K562 (cell line): ENCODE results near the gene NPC1. TPM values are rescaled to one million over a fixed set of nuclear protein-coding genes. Genes with fewer than 3 reads are reported as not detected.

ENCODE experiments used
- ATAC-seq: fragments of 200-7000 bp; cut with Tn5 transposase; 3 replicates; pipeline ENCODE4 v1.9.1; 2020; ENCODE audit warnings: moderate library complexity
- BruUV-seq: library from RNA; stranded (reverse); fragments of 400-500 nt; replicated peaks from 2 replicates; lab custom pipeline; 2021; lab: Mats Ljungman, UMichigan
- CTCF ChIA-PET: fragments of 300-600 bp; formaldehyde crosslinking; extraction: SDS; loops from one replicate; lab custom pipeline; 2021; ENCODE audit warnings: low intra/inter-chr PET ratio; lab: Yijun Ruan, JAX
- POLR2A ChIA-PET: fragments of 300-600, 350-650 bp; sonication (Branson Sonifier 250); formaldehyde crosslinking; extraction: SDS; loops from one replicate; lab custom pipeline; 2021; ENCODE audit warnings: antibody characterized with exemption, inconsistent platforms; lab: Yijun Ruan, JAX
- DNase-seq, 4 experiments: peaks; one replicate each; pipeline versions ENCODE4 v3.0.0 to v3.0.0-alpha.2; 2011 to 2018; ENCODE audit warnings: low spot score in 3 of 4, mixed read lengths in 3 of 4; ENCODE audit errors: extremely low read depth in 1 of 4
- FAIRE-seq: peaks from 2 replicates; lab custom pipeline; 2011; peaks lifted over from hg19 to GRCh38; lab: Jason Lieb, UNC
- H2AFZ ChIP-seq: 2 replicates; pipeline ENCODE4 v1.6.0; 2011; ENCODE audit warnings: low read depth, low read length, control low read depth, inconsistent platforms
- H3K27ac ChIP-seq: fragments of 200-600 bp; 3 replicates; pipeline ENCODE4 v1.8.0; 2011; ENCODE audit warnings: low read depth, mild to moderate bottlenecking, control low read depth, inconsistent platforms, low read length, moderate library complexity, mixed read lengths; ENCODE audit errors: extremely low read depth
- H3K27me3 ChIP-seq, 2 experiments: fragments of 300-600 bp in 1 of 2; 2 replicates in 1 of 2; 3 replicates in 1 of 2; pipeline versions ENCODE4 v1.6.0 to v1.8.0; 2011; ENCODE audit warnings: inconsistent platforms in 2 of 2, low read length in 2 of 2, mild to moderate bottlenecking in 1 of 2, mixed read lengths in 1 of 2, moderate library complexity in 1 of 2; ENCODE audit not compliant: control insufficient read depth in 2 of 2, insufficient read depth in 2 of 2
- H3K36me3 ChIP-seq: fragments of 300-600 bp; 3 replicates; pipeline ENCODE4 v1.8.0; 2011; ENCODE audit warnings: mild to moderate bottlenecking, low read length, inconsistent platforms; ENCODE audit not compliant: control insufficient read depth, insufficient read depth
- H3K4me1 ChIP-seq, 2 experiments: fragments of 200-600 bp in 1 of 2; replicated peaks in 1 of 2; 2 replicates in 1 of 2; 3 replicates in 1 of 2; pipeline versions ENCODE4 v1.5.1 to v1.8.0; 2011; ENCODE audit warnings: inconsistent platforms in 2 of 2, low read length in 2 of 2, mild to moderate bottlenecking in 1 of 2, mixed read lengths in 1 of 2, moderate library complexity in 1 of 2; ENCODE audit not compliant: control insufficient read depth in 2 of 2, insufficient read depth in 2 of 2
- H3K4me2 ChIP-seq: 2 replicates; pipeline ENCODE4 v1.6.1; 2011; ENCODE audit warnings: low read length, control low read depth, inconsistent platforms, mixed read lengths; ENCODE audit not compliant: insufficient read depth
- H3K4me3 ChIP-seq: fragments of 200-600 bp; sonication (generic), shearing (Covaris generic); 2 replicates; pipeline ENCODE4 v1.5.1; 2016; ENCODE audit warnings: control low read depth, inconsistent platforms
- H3K79me2 ChIP-seq: fragments of 200-600 bp; 3 replicates; pipeline ENCODE4 v1.8.0; 2011; ENCODE audit warnings: low read length, inconsistent platforms; ENCODE audit not compliant: control insufficient read depth, insufficient read depth
- H3K9ac ChIP-seq, 2 experiments: 2 replicates each; pipeline versions ENCODE4 v1.6.0 to v1.6.1; 2011; ENCODE audit warnings: low read depth in 2 of 2, low read length in 2 of 2, control low read depth in 1 of 2, inconsistent platforms in 1 of 2, mild to moderate bottlenecking in 1 of 2, mixed read lengths in 1 of 2; ENCODE audit not compliant: insufficient read depth in 1 of 2
- H3K9me1 ChIP-seq: one replicate; pipeline ENCODE4 v1.6.0; 2011; ENCODE audit warnings: inconsistent platforms, mild to moderate bottlenecking, low read length, moderate library complexity; ENCODE audit not compliant: control insufficient read depth, insufficient read depth
- H3K9me3 ChIP-seq: replicated peaks from 2 replicates; pipeline ENCODE4 v1.5.1; 2011; ENCODE audit warnings: low read depth, low read length, inconsistent platforms; ENCODE audit not compliant: control insufficient read depth, insufficient read depth
- H4K20me1 ChIP-seq: replicated peaks from 2 replicates; pipeline ENCODE4 v1.6.1; 2011; ENCODE audit warnings: low read length, inconsistent platforms, mixed read lengths; ENCODE audit not compliant: control insufficient read depth, insufficient read depth
- ARID2 ChIP-seq: fragments of 450-650 bp; IDR thresholded peaks from 2 replicates; pipeline ENCODE4 v1.6.1; 2017; ENCODE audit warnings: antibody characterized with exemption, mild to moderate bottlenecking
- BACH1 ChIP-seq: fragments of 200-800 bp; sonication (Bioruptor generic); IDR thresholded peaks from 2 replicates; pipeline ENCODE4 v1.6.1; 2016; ENCODE audit warnings: missing genetic modification characterization, missing compliant biosample characterization
- BRCA1 ChIP-seq, 2 experiments: fragments of 450-650 bp in 1 of 2; sonication (generic) in 1 of 2; formaldehyde crosslinking in 1 of 2; IDR thresholded peaks; 2 replicates each; pipeline versions ENCODE4 v1.5.0 to v1.6.1; 2017 to 2020; ENCODE audit warnings: mild to moderate bottlenecking in 1 of 2, missing genetic modification reagents in 1 of 2
- BRF1 ChIP-seq: IDR thresholded peaks from 3 replicates; pipeline ENCODE4 v1.6.1; 2011; ENCODE audit warnings: borderline replicate concordance, mild to moderate bottlenecking; ENCODE audit not compliant: insufficient read length; ENCODE audit errors: extremely low read depth
- CBX2 ChIP-seq: fragments of 200-600 bp; sonication (generic); IDR thresholded peaks from one replicate; pipeline ENCODE4 v1.6.1; 2012; ENCODE audit warnings: mild to moderate bottlenecking, low read length, inconsistent platforms; ENCODE audit not compliant: insufficient read depth, poor library complexity, severe bottlenecking
- CBX8 ChIP-seq: fragments of 200-600 bp; sonication (generic); IDR thresholded peaks from 2 replicates; pipeline ENCODE4 v1.6.1; 2012; ENCODE audit warnings: borderline replicate concordance, mixed run types, low read depth, mild to moderate bottlenecking, moderate library complexity, mixed read lengths, low read length, control low read depth, inconsistent platforms; ENCODE audit not compliant: poor library complexity, severe bottlenecking; ENCODE audit errors: extremely low read depth
- CCAR2 ChIP-seq: fragments of 200-400 bp; formaldehyde crosslinking; IDR thresholded peaks from 2 replicates; pipeline ENCODE4 v1.6.1; 2017; ENCODE audit warnings: mild to moderate bottlenecking, low read depth, low read length
- HEY1 ChIP-seq: fragments of 250-450 bp; sonication (Bioruptor Pico); IDR thresholded peaks from 2 replicates; pipeline ENCODE4 v1.5.0; 2020; ENCODE audit warnings: mild to moderate bottlenecking, moderate library complexity, borderline replicate concordance
- MED1 ChIP-seq: sonication (generic); formaldehyde crosslinking; IDR thresholded peaks from 2 replicates; pipeline ENCODE4 v1.8.1; 2023; ENCODE audit warnings: missing genetic modification reagents, borderline replicate concordance
- ZNF584 ChIP-seq: fragments of 200-800 bp; sonication (Bioruptor generic); IDR thresholded peaks from 2 replicates; pipeline ENCODE4 v1.6.1; 2016; ENCODE audit warnings: low read depth, mild to moderate bottlenecking, missing genetic modification characterization, missing compliant biosample characterization
- WGBS: fragments of 100-300 bp; shearing (Covaris generic); methylation state at CpG from one replicate; pipeline ENCODE4 v1.1.6; 2016; ENCODE audit warnings: low coverage, mixed read lengths; ENCODE audit not compliant: insufficient coverage; ENCODE audit errors: missing lambda C conversion rate; 5-methylcytosine and 5-hydroxymethylcytosine counted together
- in situ Hi-C: fragments of 300-500 bp; cut with MboI; formaldehyde crosslinking; loops from 4 replicates; pipeline ENCODE4 v1.15.0; 2018; ENCODE audit warnings: inconsistent platforms, mixed read lengths
- intact Hi-C: fragments of 100-400 bp; cut with micrococcal nuclease; formaldehyde crosslinking; loops from 2 replicates; pipeline ENCODE4 v1.14.2; 2022
- polyA plus RNA-seq, 8 experiments: library from polyadenylated mRNA; depleted of rRNA in 4 of 8; stranded (reverse) in 5 of 8; unstranded in 3 of 8; fragments of >200 nt; fragmentation: Nextera tagmentation in 2 of 8; fragmentation: Illumina TruSeq in 1 of 8; extraction: Ambion mirVana in 2 of 8; extraction: Trizol in 1 of 8; gene quantifications; 2 replicates each; pipeline versions ENCODE4 v1.2.1 to v1.2.3, GENCODE V29; 2011 to 2014; ENCODE audit warnings: inconsistent platforms in 1 of 8, missing spikeins in 1 of 8
- total RNA-seq, 7 experiments: library from RNA; depleted of rRNA in 6 of 7; stranded (reverse); fragments of >200 nt in 6 of 7; fragmentation: Illumina TruSeq in 2 of 7; extraction: Trizol in 2 of 7; gene quantifications; 2 replicates each; pipeline versions ENCODE4 v1.2.1 to v1.2.3, GENCODE V29; 2011 to 2021; ENCODE audit warnings: low replicate concordance in 1 of 7
- TF ChIP-seq, protein P1 (sequence below), 2 experiments: fragments of 450-650 bp; IDR thresholded peaks; 2 replicates each; pipeline ENCODE4 v1.6.1; 2016; ENCODE audit warnings: mild to moderate bottlenecking in 2 of 2, borderline replicate concordance in 1 of 2, low read depth in 1 of 2, moderate library complexity in 1 of 2
- TF ChIP-seq, protein P2 (sequence below): sonication (generic); formaldehyde crosslinking; IDR thresholded peaks from 2 replicates; pipeline ENCODE4 v1.8.0; 2023; ENCODE audit warnings: mild to moderate bottlenecking, missing genetic modification reagents

NPC1 gene
- total and polyA plus RNA-seq, 9 of the 15 experiments (the other 6 are each of a cell fraction or from before 2014, with no cell fraction given): 17.1 to 45.9 (median 27.6) TPM

GRCh38 chr18:23599809-23600208 is 13.5 kb upstream of the NPC1 start:
- ATAC-seq: no peak
- H3K4me1 ChIP-seq: no peaks in the 10 kb centered on the region
- whole genome bisulfite sequencing: 0% methylated on average over 1 of the region's 1 CpG
- H3K79me2 ChIP-seq: no peaks in the 10 kb centered on the region
- H3K9ac ChIP-seq: no peak overlapping the region
- no peak overlapping the region for H3K4me3 ChIP-seq
- intact Hi-C loops: no loop called here
- H4K20me1 ChIP-seq: no peaks in the 10 kb centered on the region
- no peak for FAIRE-seq
- no peaks in the 10 kb centered on the region for H3K9me1 ChIP-seq
- ChIA-PET CTCF (no interaction called here), POLR2A (no interaction called here)
- no peak overlapping the region for H3K27ac ChIP-seq
- no peaks in the 10 kb centered on the region for H3K9me3 ChIP-seq
- BruUV-seq: no TSS peak
- H3K4me2 ChIP-seq: no peak overlapping the region
- in situ Hi-C loops: no loop called here
- H3K27me3 ChIP-seq: peaks cover 25 to 28% of the 10 kb centered on the region in 2 experiments
- no peak for DNase-seq
- no peak overlapping the region for H2AFZ ChIP-seq
- H3K36me3 ChIP-seq: no peaks in the 10 kb centered on the region
- TF ChIP-seq ARID2 (no peak), BACH1 (no peak), BRCA1 (IDR thresholded peaks at IDR 0.05) (no peak), BRCA1 (CRISPR knock-in tag; IDR thresholded peaks at IDR 0.05) (no peak), CCAR2 (no peak), ZNF584 (CRISPR knock-in tag) (no peak), CBX8 (no peak), MED1 (CRISPR knock-in tag) (no peak), BRF1 (no peak), CBX2 (no peak), HEY1 (CRISPR knock-in tag) (no peak)
- TF ChIP-seq, protein P1, sequence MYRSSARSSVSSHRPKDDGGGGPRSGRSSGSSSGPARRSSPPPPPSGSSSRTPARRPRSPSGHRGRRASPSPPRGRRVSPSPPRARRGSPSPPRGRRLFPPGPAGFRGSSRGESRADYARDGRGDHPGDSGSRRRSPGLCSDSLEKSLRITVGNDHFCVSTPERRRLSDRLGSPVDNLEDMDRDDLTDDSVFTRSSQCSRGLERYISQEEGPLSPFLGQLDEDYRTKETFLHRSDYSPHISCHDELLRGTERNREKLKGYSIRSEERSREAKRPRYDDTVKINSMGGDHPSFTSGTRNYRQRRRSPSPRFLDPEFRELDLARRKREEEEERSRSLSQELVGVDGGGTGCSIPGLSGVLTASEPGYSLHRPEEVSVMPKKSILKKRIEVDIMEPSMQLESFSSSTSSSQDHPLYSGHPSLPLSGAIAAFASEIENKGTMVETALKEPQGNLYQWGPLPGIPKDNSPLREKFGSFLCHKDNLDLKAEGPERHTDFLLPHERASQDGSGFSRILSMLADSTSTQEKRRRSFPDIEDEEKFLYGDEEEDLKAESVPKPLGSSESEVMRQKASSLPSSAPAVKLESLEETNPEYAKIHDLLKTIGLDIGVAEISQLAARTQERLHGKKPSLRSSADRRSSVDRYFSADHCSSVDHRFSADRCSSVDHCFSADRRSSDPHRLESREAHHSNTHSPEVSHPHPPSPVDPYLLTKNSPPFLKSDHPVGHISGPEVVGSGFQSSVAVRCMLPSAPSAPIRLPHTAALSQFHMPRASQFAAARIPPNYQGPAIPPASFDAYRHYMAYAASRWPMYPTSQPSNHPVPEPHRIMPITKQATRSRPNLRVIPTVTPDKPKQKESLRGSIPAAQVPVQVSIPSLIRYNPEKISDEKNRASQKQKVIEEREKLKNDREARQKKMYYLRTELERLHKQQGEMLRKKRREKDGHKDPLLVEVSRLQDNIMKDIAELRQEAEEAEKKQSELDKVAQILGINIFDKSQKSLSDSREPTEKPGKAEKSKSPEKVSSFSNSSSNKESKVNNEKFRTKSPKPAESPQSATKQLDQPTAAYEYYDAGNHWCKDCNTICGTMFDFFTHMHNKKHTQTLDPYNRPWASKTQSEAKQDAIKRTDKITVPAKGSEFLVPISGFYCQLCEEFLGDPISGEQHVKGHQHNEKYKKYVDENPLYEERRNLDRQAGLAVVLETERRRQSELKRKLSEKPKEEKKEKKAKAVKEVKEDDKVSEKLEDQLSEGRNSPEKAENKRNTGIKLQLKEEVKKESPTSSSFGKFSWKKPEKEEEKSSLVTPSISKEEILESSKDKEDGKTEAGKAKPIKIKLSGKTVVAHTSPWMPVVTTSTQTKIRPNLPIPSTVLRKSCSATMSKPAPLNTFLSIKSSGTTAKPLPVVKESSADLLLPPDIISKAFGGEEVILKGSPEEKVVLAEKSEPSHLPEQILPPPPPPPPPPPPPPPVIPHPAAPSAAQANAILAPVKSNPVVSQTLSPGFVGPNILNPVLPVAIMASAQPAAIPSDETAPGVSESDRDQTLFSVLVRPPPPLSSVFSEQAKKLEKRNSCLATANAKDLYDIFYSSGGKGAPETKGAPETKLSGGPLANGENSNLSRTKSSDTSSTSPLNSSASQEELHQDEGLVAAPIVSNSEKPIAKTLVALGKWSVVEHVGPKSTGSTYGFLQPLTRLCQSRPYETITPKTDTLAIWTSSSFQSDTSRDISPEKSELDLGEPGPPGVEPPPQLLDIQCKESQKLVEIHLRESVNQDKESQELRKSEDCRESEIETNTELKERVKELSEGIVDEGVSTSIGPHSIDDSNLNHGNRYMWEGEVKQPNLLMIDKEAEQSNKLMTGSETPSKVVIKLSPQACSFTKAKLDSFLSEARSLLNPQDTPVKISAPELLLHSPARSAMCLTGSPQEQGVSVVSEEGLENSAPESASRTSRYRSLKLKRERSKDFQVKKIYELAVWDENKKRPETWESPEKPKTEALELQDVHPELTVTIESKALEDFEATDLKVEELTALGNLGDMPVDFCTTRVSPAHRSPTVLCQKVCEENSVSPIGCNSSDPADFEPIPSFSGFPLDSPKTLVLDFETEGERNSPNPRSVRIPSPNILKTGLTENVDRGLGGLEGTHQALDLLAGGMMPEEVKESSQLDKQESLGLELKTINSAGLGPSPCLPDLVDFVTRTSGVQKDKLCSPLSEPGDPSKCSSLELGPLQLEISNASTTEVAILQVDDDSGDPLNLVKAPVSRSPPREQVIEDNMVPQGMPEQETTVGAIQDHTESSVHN (IDR thresholded peaks at IDR 0.05; ENCODE audit: borderline replicate concordance in 1 of 2, low read depth in 1 of 2): no peak
- TF ChIP-seq, protein P2, sequence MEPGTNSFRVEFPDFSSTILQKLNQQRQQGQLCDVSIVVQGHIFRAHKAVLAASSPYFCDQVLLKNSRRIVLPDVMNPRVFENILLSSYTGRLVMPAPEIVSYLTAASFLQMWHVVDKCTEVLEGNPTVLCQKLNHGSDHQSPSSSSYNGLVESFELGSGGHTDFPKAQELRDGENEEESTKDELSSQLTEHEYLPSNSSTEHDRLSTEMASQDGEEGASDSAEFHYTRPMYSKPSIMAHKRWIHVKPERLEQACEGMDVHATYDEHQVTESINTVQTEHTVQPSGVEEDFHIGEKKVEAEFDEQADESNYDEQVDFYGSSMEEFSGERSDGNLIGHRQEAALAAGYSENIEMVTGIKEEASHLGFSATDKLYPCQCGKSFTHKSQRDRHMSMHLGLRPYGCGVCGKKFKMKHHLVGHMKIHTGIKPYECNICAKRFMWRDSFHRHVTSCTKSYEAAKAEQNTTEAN (CRISPR knock-in tag): no peak
